Fibroblast of peridontal ligament (primary cell): ENCODE results near the gene ULK4.
A peak's percentile ranks its signal among the peaks of the same experiment; 100 is the strongest.
"Not testable (repeated sequence)": the region's sequence is repeated elsewhere in the genome, so short reads cannot be mapped to it uniquely, and the experiment has no call there.

ENCODE experiments used
- DNase-seq: peaks from one replicate; pipeline ENCODE4 v3.0.0-alpha.2; 2010; ENCODE audit errors: extremely low read depth

The ULK4 gene

GRCh38 chr3:41768363-41768762 lies 193.5 kb downstream of the ULK4 start:
- no peak for DNase-seq

GRCh38 chr3:41762867-41763266 lies 199.0 kb downstream of the ULK4 start:
- DNase-seq: not testable (repeated sequence)

DNA sequence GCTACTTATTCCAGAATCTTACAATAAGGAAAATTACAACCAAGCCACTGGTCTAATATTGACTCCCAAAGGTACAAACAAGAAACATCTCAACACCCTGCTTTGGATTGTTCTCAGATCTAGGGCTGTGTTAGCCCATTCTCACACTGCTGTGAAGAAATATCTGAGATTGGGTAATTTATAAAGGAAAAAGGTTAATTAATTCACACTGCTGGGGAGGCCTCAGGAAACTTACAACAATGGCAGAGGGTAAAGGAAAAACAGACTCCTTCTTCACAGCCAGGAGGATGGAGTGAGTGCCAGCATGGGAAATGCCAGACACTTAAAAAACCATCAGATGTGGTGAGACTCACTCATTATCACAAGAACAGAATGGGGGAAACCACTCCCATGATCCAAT lies 208.3 kb downstream of the ULK4 start:
- no peak for DNase-seq

DNA sequence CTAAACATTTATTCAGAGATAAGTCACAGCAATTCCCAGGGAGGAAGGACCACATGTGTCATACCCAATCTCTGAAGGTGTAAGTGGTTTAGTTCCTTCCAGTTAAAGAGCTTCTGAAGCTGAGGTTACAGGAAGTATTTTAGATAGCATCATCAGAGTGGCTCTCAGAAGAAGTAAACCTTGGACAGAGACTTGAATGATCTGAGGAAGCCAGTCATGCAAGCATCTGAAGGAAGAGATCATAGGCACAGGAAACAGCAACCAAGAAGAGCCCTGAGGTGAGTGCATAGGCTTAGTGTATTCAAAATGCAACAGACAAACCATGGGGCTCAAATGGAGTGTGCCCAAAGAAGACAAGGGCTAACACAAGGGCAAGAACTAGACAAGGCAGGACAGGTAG lies 210.3 kb downstream of the ULK4 start:
- no peak for DNase-seq

- no peak for DNase-seq
These were observed 211.9 kb downstream of the ULK4 start for GRCh38 chr3:41749988-41750387.

DNA sequence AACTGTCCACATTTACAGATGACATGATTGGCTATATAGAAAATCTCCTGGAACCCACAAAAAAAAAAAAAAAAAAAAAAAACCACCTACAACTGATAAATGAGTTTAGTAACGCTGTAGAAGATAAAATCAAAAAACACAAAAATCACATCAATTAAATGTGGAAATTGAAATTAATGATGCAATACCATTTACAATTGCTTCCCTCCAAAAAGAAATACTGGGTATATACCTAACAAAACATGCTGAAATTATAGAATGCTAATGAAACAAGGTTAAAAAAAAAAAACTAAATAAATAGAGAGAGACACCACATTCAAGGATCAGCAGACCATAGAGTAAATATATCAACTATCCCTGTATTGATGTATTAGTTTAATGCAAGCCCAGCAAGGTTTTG lies 215.7 kb downstream of the ULK4 start:
- no peak for DNase-seq

DNA sequence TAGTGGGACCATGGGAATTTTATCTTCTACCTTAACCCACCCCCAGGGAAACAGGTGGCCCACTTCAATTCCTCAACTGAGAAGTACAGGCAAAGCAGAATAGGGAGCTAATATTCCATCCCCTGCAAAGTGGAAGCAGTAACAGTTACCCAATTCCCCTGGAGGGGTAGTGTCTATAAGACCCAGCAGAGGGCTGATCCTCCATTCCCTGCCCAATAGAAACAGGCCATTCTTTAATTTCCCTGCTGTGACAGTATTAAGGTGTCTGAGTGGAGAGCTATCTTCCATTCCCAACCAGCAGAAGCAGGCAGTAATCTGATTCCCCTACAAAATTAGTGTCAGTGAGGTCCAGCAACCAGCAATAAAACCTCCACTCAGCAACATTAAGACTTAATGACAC lies 219.8 kb downstream of the ULK4 start:
- DNase-seq: no peak

GRCh38 chr3:41740374-41740886 lies 221.5 kb downstream of the ULK4 start:
- no peak for DNase-seq

GRCh38 chr3:41726891-41727290 lies 235.0 kb downstream of the ULK4 start:
- DNase-seq: no peak

- no peak for DNase-seq
These were observed 244.3 kb downstream of the ULK4 start for GRCh38 chr3:41717641-41718040.

DNA sequence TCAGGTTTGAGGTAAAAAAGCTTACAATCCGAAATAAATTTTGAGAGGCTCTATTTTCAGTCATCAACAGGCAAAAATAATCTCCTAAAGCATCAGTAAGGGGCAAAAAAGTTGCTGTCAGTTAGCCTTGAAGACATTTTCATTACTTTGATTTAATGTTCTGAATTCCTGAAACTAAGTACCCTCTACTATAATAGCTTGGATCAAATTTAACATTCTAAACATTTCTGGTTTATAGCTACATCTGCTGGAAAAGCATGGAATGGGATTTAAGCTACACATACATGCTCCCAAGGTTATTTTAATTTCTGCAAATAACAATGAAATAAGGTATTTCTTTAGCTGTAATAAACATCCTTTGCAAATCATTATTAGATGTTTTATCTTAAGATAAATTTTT lies 245.4 kb downstream of the ULK4 start:
- DNase-seq: peak; percentile 77

DNA sequence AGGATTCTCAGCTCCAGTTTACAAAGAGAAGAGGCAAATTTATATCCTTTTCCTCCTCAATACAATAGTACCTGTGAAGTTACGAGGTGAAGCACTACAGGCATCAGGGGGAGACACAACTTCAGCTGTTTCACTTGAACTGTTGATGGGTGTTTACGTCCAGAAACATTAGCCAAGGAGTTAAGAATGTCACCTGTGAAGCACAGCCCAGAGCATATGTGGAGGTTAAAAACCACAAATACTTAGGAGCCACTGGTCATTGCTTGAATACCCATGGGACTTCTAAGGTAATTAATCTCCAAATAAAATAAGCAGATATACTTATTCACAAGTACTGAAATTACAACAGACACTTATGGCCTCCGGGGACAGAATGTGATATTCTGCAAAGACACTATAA lies 246.5 kb downstream of the ULK4 start:
- DNase-seq: no peak

DNA sequence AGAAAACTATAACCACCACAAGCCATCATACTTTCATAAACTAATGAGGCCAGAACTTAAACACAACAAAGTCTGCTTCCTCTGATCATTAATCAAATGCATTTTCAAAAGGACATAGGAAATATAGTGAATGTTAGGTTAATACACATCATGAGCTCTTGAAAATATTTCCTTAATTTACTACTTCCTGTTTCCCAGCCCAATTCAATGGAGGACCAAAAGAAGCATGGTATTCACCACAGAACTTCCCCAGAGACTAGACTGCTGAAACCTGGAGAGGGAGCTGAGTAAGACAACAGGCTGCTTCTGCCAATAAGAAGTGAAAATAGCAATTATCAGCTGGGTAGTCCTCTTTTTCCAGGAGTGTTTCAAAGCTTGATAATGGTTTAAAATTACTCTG lies 250.3 kb downstream of the ULK4 start:
- peak; percentile 68 for DNase-seq

- DNase-seq: peak; percentile 90
These were observed 251.1 kb downstream of the ULK4 start for GRCh38 chr3:41710646-41711388.

DNA sequence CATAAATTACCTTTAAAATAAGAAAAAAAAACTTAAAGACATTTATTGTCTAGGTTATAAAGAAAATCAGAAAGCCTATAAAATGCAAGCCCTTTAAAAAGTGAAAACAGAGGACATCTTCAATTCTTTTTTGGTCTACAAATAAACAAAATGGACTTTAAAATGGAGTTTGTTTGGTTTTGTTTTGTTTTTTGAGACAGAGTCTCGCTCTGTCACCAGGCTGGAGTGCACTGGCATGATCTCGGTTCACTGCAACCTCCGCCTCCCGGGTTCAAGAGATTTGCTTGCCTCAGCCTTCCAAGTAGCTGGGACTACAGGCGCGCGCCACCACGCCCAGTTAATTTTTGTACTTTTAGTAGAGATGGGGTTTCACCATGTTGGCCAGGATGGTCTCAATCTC lies 252.7 kb downstream of the ULK4 start:
- not testable (repeated sequence) for DNase-seq

DNA sequence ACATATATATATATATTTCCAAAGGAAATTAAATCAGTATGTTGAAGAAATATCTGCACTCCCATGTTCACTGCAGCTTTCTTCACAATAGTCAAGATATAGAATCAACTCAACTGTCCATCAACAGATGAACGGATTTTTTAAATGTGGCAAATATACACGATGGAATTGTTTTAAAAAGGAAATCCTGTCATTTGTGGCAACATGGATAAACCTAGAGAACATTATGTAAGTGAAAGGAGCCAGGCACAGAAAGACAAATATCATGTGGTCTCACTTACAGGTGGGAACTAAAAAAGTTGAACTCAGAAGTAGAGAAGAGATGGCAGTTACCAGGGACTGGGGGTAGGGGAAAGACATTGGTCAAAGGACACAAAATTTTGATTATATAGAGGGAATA lies 253.7 kb downstream of the ULK4 start:
- no peak for DNase-seq

GRCh38 chr3:41705893-41706292 lies 256.0 kb downstream of the ULK4 start:
- no peak for DNase-seq

DNA sequence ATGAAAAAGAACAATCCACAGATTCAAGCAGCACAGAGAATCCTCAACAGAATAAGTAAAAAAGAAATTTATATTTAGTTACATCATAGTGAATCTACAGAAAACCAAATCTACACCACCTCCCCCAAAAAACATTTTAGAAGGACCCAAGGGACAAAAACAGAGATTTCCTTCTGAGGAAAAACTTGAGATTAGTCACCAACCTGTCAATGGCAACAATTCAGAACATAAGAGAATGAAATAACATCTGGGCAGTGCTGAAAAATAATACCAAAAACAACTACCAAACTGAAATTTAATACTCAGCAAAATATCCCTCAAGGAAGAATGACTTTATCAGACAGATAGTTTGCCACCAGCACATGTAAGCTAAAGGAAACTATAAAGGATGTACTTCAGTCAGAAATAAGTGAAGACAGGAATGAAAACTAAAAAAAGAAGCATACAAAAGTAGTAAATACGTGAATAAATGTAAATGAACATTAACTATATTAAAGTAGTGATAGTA lies 260.7 kb downstream of the ULK4 start:
- peak; percentile 45 for DNase-seq

GRCh38 chr3:41700155-41700554 lies 261.7 kb downstream of the ULK4 start:
- DNase-seq: no peak

DNA sequence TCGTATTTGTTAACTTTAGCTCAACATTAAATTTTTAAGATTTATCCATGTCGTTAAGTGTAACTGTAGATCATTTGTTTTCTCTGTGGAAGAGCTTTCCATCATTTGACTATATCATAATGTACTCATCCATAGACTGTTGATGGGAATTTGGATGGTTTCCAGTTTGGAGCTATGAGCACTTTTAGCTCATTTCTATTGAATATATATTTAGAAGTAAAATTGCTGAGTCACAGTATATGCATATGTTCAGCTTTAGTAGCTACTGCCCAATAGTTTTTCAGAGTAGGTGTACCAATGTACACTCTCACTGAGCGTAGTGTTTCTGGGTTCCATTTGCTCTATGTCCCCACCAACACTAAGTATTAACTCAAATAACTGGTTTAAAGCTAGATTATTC lies 263.0 kb downstream of the ULK4 start:
- DNase-seq: no peak

GRCh38 chr3:41697702-41698101 lies 264.2 kb downstream of the ULK4 start:
- no peak for DNase-seq

DNA sequence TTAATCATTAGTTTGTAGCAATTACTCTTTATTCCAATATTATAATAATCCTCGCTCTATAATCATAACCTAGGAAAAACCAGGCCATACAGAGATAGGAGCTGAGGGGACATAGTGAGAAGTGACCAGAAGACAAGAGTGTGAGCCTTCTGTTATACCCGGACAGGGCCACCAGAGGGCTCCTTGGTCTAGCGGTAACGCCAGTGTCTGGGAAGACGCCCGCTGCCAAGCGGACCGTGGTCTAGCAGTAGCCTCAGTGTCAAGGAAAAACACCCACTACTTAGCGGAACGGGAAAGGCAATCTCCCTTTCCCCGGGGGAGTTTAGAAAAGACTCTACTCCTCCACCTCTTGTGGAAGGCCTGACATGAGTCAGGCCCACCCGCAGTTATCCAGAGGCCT lies 266.1 kb downstream of the ULK4 start:
- not testable (repeated sequence) for DNase-seq

GRCh38 chr3:41693799-41694198 lies 268.1 kb downstream of the ULK4 start:
- DNase-seq: peak; percentile 67
